Thyroid gland (tissue), 4 donors: ENCODE data around the gene NR0B2.

ENCODE experiments used
- CTCF ChIP-seq, 6 experiments: fragments of 200-600 bp in 3 of 6; fragments of 450-650 bp in 3 of 6; sonication (generic) in 3 of 6; IDR thresholded peaks; one replicate each; pipeline ENCODE4 v1.5.1; 2016 to 2019; ENCODE audit warnings: antibody characterized with exemption in 6 of 6, mild to moderate bottlenecking in 2 of 6, inconsistent platforms in 1 of 6, moderate library complexity in 1 of 6
- POLR2A ChIP-seq, 2 donors: fragments of 450-650 bp; IDR thresholded peaks; one replicate each; pipeline ENCODE4 v1.6.1; 2017; ENCODE audit warnings: antibody characterized with exemption in 2 of 2, mild to moderate bottlenecking in 2 of 2, moderate library complexity in 1 of 2

- TF ChIP-seq CTCF (IDR thresholded peaks at IDR 0.05) (no peak), POLR2A (IDR thresholded peaks at IDR 0.05) (no peak)
Observed at GRCh38 chr1:26888231-26888630, 25.5 kb downstream of the NR0B2 start.
